Caco-2 (cell line): Measurements from ENCODE around the gene LHPP. TPM values are rescaled to one million over a fixed set of nuclear protein-coding genes. Genes with fewer than 3 reads are reported as not detected.

Experiments used
- BruUV-seq: library from RNA; stranded (reverse); fragments of 400-500 nt; replicated peaks from 2 replicates; lab custom pipeline; 2021; lab: Mats Ljungman, UMichigan
- CTCF ChIA-PET: fragments of 300-600 bp; sonication (Branson Sonifier 250); formaldehyde crosslinking; loops from one replicate; lab custom pipeline; 2022; ENCODE audit warnings: antibody characterized with exemption; lab: Charles Lee
- POLR2A ChIA-PET: fragments of 300-600 bp; sonication (Branson Sonifier 250); formaldehyde crosslinking; loops from one replicate; lab custom pipeline; 2022; ENCODE audit warnings: antibody characterized with exemption; lab: Charles Lee
- DNase-seq, 2 experiments: peaks; one replicate each; pipeline versions ENCODE4 v3.0.0 to v3.0.0-alpha.2; 2020 to 2022
- H3K27me3 ChIP-seq: replicated peaks from 2 replicates; pipeline ENCODE4 v1.6.0; 2011; ENCODE audit warnings: low read length; ENCODE audit not compliant: control insufficient read depth, insufficient read depth
- H3K36me3 ChIP-seq: 2 replicates; pipeline ENCODE4 v1.5.1; 2011; ENCODE audit warnings: low read length; ENCODE audit not compliant: control insufficient read depth, insufficient read depth
- H3K4me1 ChIP-seq: fragments of 250-450 bp; sonication (Bioruptor Pico); 2 replicates; pipeline ENCODE4 v1.5.1; 2020; ENCODE audit warnings: mild to moderate bottlenecking
- H3K4me3 ChIP-seq: 2 replicates; pipeline ENCODE4 v1.5.1; 2011; ENCODE audit warnings: low read depth, mild to moderate bottlenecking, control low read depth, low read length
- H3K9me3 ChIP-seq: fragments of 250-450 bp; sonication (Bioruptor Pico); 2 replicates; pipeline ENCODE4 v1.5.1; 2020; ENCODE audit warnings: mild to moderate bottlenecking, moderate library complexity
- H3K27ac Mint-ChIP-seq: one replicate; pipeline ENCODE4 v1.8.0; 2022; ENCODE audit warnings: mixed read lengths; ENCODE audit not compliant: unreplicated experiment
- H3K27me3 Mint-ChIP-seq: one replicate; pipeline ENCODE4 v1.8.0; 2022; ENCODE audit warnings: mixed read lengths; ENCODE audit not compliant: insufficient read depth, unreplicated experiment
- H3K36me3 Mint-ChIP-seq: one replicate; pipeline ENCODE4 v1.8.0; 2022; ENCODE audit warnings: mild to moderate bottlenecking, mixed read lengths; ENCODE audit not compliant: insufficient read depth, unreplicated experiment
- H3K4me1 Mint-ChIP-seq: one replicate; pipeline ENCODE4 v1.8.0; 2022; ENCODE audit warnings: low read depth, mixed read lengths; ENCODE audit not compliant: unreplicated experiment
- H3K4me3 Mint-ChIP-seq: one replicate; pipeline ENCODE4 v1.8.0; 2022; ENCODE audit warnings: mild to moderate bottlenecking, moderate library complexity, mixed read lengths; ENCODE audit not compliant: unreplicated experiment
- H3K9me3 Mint-ChIP-seq: one replicate; pipeline ENCODE4 v1.8.0; 2022; ENCODE audit warnings: mixed read lengths; ENCODE audit not compliant: unreplicated experiment
- intact Hi-C: fragments of 100-400 bp; cut with micrococcal nuclease; formaldehyde crosslinking; loops from one replicate; pipeline ENCODE4 v1.10.0; 2022; ENCODE audit not compliant: unreplicated experiment
- total RNA-seq: library from RNA; stranded (reverse); gene quantifications from 2 replicates; pipeline ENCODE4 v1.2.3, GENCODE V29; 2022
- TF ChIP-seq, protein P1 (sequence below), 2 experiments: fragments of 200-600 bp in 1 of 2; IDR thresholded peaks; 1 replicate in 1 of 2; 2 replicates in 1 of 2; pipeline versions ENCODE4 v1.5.1 to v1.8.0; 2011 to 2022; ENCODE audit warnings: antibody characterized with exemption in 1 of 2, control low read depth in 1 of 2, inconsistent platforms in 1 of 2, low read depth in 1 of 2, low read length in 1 of 2, mild to moderate bottlenecking in 1 of 2, moderate library complexity in 1 of 2; ENCODE audit not compliant: insufficient read depth in 1 of 2, severe bottlenecking in 1 of 2, unreplicated experiment in 1 of 2

The LHPP gene
- total RNA-seq, 1 experiment from 2014 or later: 15.9 TPM

DNA sequence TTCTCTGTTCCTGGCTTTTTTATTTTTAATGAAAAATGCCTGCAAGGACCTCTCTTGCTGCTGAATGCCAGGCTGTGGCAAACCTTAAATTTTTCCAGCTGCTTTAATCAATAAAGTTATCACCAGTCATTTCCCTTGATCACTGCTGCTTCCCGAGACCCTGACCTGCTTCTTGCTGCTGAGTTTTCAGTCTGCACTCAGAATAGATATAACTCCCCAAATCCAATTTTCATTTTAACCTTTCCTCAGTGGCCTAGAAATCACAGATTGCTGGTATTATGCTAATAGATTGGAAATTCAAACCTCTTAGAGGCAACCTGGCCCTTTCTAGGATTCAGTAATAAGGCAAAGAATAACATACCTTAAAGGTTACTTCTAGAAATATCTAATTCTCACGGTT is 43.7 kb downstream of the LHPP start:
- ChIA-PET CTCF (interaction anchor here (0.5 kb wide), 1 partner anchor 200 kb away, joined by 4 read pairs; no protein-coding TSS in a partner anchor), POLR2A (no interaction called here)
- Mint-ChIP-seq H3K36me3 (no peaks in the 10 kb centered on the region), H3K4me1 (no peaks in the 10 kb centered on the region), H3K4me3 (no peak overlapping the region), H3K27ac (no peak overlapping the region), H3K27me3 (no peaks in the 10 kb centered on the region), H3K9me3 (no peaks in the 10 kb centered on the region)
- Histone ChIP-seq H3K27me3 (no peaks in the 10 kb centered on the region), H3K36me3 (no peaks in the 10 kb centered on the region), H3K9me3 (peaks cover 4% of the 10 kb centered on the region; the same call in 1 of the 2 replicates), H3K4me3 (no peak overlapping the region), H3K4me1 (no peaks in the 10 kb centered on the region)
- intact Hi-C loops: no loop called here
- TF ChIP-seq, protein P1, sequence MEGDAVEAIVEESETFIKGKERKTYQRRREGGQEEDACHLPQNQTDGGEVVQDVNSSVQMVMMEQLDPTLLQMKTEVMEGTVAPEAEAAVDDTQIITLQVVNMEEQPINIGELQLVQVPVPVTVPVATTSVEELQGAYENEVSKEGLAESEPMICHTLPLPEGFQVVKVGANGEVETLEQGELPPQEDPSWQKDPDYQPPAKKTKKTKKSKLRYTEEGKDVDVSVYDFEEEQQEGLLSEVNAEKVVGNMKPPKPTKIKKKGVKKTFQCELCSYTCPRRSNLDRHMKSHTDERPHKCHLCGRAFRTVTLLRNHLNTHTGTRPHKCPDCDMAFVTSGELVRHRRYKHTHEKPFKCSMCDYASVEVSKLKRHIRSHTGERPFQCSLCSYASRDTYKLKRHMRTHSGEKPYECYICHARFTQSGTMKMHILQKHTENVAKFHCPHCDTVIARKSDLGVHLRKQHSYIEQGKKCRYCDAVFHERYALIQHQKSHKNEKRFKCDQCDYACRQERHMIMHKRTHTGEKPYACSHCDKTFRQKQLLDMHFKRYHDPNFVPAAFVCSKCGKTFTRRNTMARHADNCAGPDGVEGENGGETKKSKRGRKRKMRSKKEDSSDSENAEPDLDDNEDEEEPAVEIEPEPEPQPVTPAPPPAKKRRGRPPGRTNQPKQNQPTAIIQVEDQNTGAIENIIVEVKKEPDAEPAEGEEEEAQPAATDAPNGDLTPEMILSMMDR (IDR thresholded peaks at IDR 0.05; ENCODE audit: insufficient read depth in 1 of 2, low read depth in 1 of 2, low read length in 1 of 2, severe bottlenecking in 1 of 2, unreplicated experiment in 1 of 2): no peak
- DNase-seq: no peak
- BruUV-seq: no TSS peak

DNA sequence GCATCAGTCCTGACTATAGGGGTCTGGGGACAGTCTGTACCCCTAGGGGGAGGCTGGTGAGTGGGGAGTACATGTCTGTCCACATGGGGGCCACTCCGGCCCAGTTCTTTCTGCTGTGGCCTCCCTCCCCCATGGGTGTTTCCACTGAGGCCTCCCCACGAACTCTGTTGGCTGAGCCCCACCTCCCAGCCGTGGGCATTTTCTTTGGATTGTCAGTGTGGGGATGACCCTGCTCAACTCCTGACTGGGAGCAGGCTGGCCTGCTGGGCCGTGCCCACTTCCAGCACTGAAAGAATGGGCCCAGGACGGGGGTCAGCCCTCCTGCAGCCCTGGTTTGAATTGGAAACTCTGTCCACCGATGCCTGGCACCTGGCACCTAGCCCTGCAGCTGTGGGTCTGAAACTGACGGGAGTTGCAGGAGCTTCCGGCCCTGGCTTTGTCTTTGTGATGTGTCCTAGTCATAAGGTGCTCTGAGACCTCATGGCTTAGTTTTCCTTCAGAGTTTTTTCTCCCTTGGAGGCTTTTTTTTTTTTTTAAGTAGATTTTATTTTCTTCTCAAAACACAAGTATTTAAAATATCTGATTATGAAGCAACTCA is 46.5 kb downstream of the LHPP start:
- TF ChIP-seq, protein P1 (IDR thresholded peaks at IDR 0.05; ENCODE audit: insufficient read depth in 1 of 2, low read depth in 1 of 2, low read length in 1 of 2, severe bottlenecking in 1 of 2, unreplicated experiment in 1 of 2): no peak
- Histone ChIP-seq H3K36me3 (no peaks in the 10 kb centered on the region), H3K27me3 (no peaks in the 10 kb centered on the region), H3K4me3 (no peak overlapping the region), H3K4me1 (no peaks in the 10 kb centered on the region), H3K9me3 (no peaks in the 10 kb centered on the region)
- no peaks in the 10 kb centered on the region for H3K4me1 Mint-ChIP-seq
- ChIA-PET POLR2A (no interaction called here), CTCF (interaction anchor here (0.6 kb wide), 1 partner anchor 170 kb away, joined by 4 read pairs; no protein-coding TSS in a partner anchor)
- intact Hi-C loops: no loop called here
- no peak overlapping the region for H3K4me3 Mint-ChIP-seq
- no peaks in the 10 kb centered on the region for H3K9me3 Mint-ChIP-seq
- no peak overlapping the region for H3K27ac Mint-ChIP-seq
- DNase-seq: no peak
- H3K36me3 Mint-ChIP-seq: no peaks in the 10 kb centered on the region
- BruUV-seq: no TSS peak
- no peaks in the 10 kb centered on the region for H3K27me3 Mint-ChIP-seq

DNA sequence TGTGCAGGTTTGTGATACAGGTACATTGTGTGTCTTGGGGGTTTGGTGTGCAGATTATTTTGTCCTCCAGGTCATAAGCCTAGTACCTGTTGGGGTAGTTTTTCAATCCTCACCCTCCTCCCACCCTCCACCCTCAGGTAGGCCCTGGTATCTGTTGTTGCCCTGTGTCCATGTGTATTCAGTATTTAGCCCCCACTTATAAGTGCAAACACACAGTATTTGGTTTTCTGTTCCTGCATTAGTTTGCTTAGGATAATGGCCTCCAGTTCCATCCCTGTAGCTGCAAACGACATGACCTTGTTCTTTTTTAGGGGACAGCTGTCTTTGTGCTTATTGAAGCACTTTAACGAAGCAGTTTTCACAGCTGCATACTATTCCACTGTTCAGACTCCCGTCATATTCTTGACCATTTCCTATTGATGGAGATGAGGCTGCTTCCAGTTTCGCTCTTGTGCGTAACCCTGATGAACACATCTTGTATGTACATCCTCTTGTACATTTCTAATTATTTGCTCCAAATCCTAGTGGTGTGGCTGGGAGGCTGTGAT is 47.4 kb downstream of the LHPP start:
- intact Hi-C loops: no loop called here
- Mint-ChIP-seq H3K27me3 (no peaks in the 10 kb centered on the region), H3K27ac (no peak overlapping the region), H3K36me3 (no peaks in the 10 kb centered on the region), H3K9me3 (no peaks in the 10 kb centered on the region), H3K4me1 (no peaks in the 10 kb centered on the region), H3K4me3 (no peak overlapping the region)
- ChIA-PET CTCF (no interaction called here), POLR2A (no interaction called here)
- Histone ChIP-seq H3K4me1 (no peaks in the 10 kb centered on the region), H3K4me3 (no peak overlapping the region), H3K36me3 (no peaks in the 10 kb centered on the region), H3K9me3 (no peaks in the 10 kb centered on the region), H3K27me3 (no peaks in the 10 kb centered on the region)
- no TSS peak for BruUV-seq
- TF ChIP-seq, protein P1 (IDR thresholded peaks at IDR 0.05; ENCODE audit: insufficient read depth in 1 of 2, low read depth in 1 of 2, low read length in 1 of 2, severe bottlenecking in 1 of 2, unreplicated experiment in 1 of 2): no peak
- no peak for DNase-seq
